GM12878 (cell line): ENCODE results near the gene UAP1. TPM values are rescaled to one million over a fixed set of nuclear protein-coding genes. Genes with fewer than 3 reads are reported as not detected.

Experiments used
- ATAC-seq: fragments of 200-7000 bp; cut with Tn5 transposase; 3 replicates; pipeline ENCODE4 v1.9.1; 2020; ENCODE audit warnings: mild to moderate bottlenecking, moderate library complexity
- BruUV-seq: library from RNA; stranded (reverse); fragments of 400-500 nt; replicated peaks from 2 replicates; lab custom pipeline; 2021; lab: Mats Ljungman, UMichigan
- CTCF ChIA-PET: fragments of 300-600 bp; sonication (Branson Sonifier 250); formaldehyde crosslinking; extraction: SDS; loops from one replicate; lab custom pipeline; 2021; ENCODE audit warnings: inconsistent platforms; lab: Yijun Ruan, JAX
- POLR2A ChIA-PET: fragments of 350-600 bp; formaldehyde crosslinking; extraction: SDS; loops from one replicate; lab custom pipeline; 2021; ENCODE audit warnings: inconsistent platforms; lab: Charles Lee
- RAD21 ChIA-PET: fragments of 300-600 bp; sonication (Branson Sonifier 250); formaldehyde crosslinking; loops from one replicate; lab custom pipeline; 2023; ENCODE audit warnings: antibody characterized with exemption; ENCODE audit not compliant: unreplicated experiment; lab: Charles Lee
- SMC1A ChIA-PET: fragments of 300-600 bp; sonication (Branson Sonifier 250); formaldehyde crosslinking; loops from one replicate; lab custom pipeline; 2023; ENCODE audit not compliant: unreplicated experiment, uncharacterized antibody; lab: Charles Lee
- DNase-seq: peaks from one replicate; pipeline ENCODE4 v3.0.0-alpha.2; 2011; ENCODE audit warnings: low read depth, low spot score
- FAIRE-seq: peaks from 3 replicates; lab custom pipeline; 2011; peaks lifted over from hg19 to GRCh38; lab: Jason Lieb, UNC
- H2AFZ ChIP-seq: 2 replicates; pipeline ENCODE4 v1.6.0; 2011; ENCODE audit warnings: low read depth, low read length, control low read depth; ENCODE audit not compliant: control insufficient read depth
- H3K27ac ChIP-seq: 2 replicates; pipeline ENCODE4 v1.5.1; 2011; ENCODE audit warnings: control low read depth; ENCODE audit not compliant: control insufficient read depth, insufficient read depth
- H3K27me3 ChIP-seq, 2 experiments: replicated peaks in 1 of 2; 2 replicates each; pipeline versions ENCODE4 v1.6.0 to v1.6.1; 2011; ENCODE audit warnings: low read length in 1 of 2; ENCODE audit not compliant: control insufficient read depth in 2 of 2, insufficient read depth in 2 of 2
- H3K36me3 ChIP-seq, 2 experiments: 2 replicates each; pipeline ENCODE4 v1.5.1; 2011; ENCODE audit warnings: low read length in 1 of 2; ENCODE audit not compliant: control insufficient read depth in 2 of 2, insufficient read depth in 2 of 2
- H3K4me1 ChIP-seq: 2 replicates; pipeline ENCODE4 v1.6.1; 2011; ENCODE audit warnings: mild to moderate bottlenecking, low read length, moderate library complexity, mixed read lengths; ENCODE audit not compliant: control insufficient read depth, insufficient read depth
- H3K4me2 ChIP-seq: 2 replicates; pipeline ENCODE4 v1.6.0; 2011; ENCODE audit warnings: control low read depth; ENCODE audit not compliant: control insufficient read depth, insufficient read depth
- H3K4me3 ChIP-seq: fragments of 200-600 bp; sonication (generic); 2 replicates; pipeline ENCODE4 v1.5.1; 2016
- H3K79me2 ChIP-seq: 2 replicates; pipeline ENCODE4 v1.6.0; 2011; ENCODE audit warnings: low read length; ENCODE audit not compliant: control insufficient read depth, insufficient read depth
- H3K9ac ChIP-seq: 2 replicates; pipeline ENCODE4 v1.8.0; 2011; ENCODE audit warnings: low read length, control low read depth, mixed read lengths; ENCODE audit not compliant: control insufficient read depth, insufficient read depth
- H3K9me3 ChIP-seq: replicated peaks from 3 replicates; pipeline ENCODE4 v1.5.1; 2011; ENCODE audit warnings: mild to moderate bottlenecking, low read length; ENCODE audit not compliant: control insufficient read depth, insufficient read depth
- H4K20me1 ChIP-seq: 2 replicates; pipeline ENCODE4 v1.6.0; 2011; ENCODE audit not compliant: control insufficient read depth, insufficient read depth
- BHLHE40 ChIP-seq, 2 experiments: fragments of 450-650 bp in 1 of 2; IDR thresholded peaks; 2 replicates each; pipeline ENCODE4 v1.6.1; 2011 to 2017; ENCODE audit warnings: low read depth in 2 of 2, borderline replicate concordance in 1 of 2, improper control_type of control experiment in 1 of 2, low read length in 1 of 2, mild to moderate bottlenecking in 1 of 2
- GABPA ChIP-seq: IDR thresholded peaks from 2 replicates; pipeline ENCODE4 v1.6.1; 2014; ENCODE audit warnings: antibody characterized with exemption, low read depth, mild to moderate bottlenecking, inconsistent platforms
- HDGF ChIP-seq: fragments of 450-650 bp; IDR thresholded peaks from 2 replicates; pipeline ENCODE4 v1.6.1; 2016; ENCODE audit warnings: antibody characterized with exemption
- JUND ChIP-seq: IDR thresholded peaks from 2 replicates; pipeline ENCODE4 v1.6.1; 2012; ENCODE audit warnings: low read depth, mild to moderate bottlenecking, low read length, improper control_type of control experiment, moderate library complexity
- KDM1A ChIP-seq: fragments of 200-600 bp; sonication (generic); IDR thresholded peaks from 2 replicates; pipeline ENCODE4 v1.6.1; 2016; ENCODE audit warnings: borderline replicate concordance
- POLR2A ChIP-seq: IDR thresholded peaks from 2 replicates; pipeline ENCODE4 v1.6.1; 2011; ENCODE audit warnings: low read depth, mild to moderate bottlenecking, low read length
- POLR2AphosphoS2 ChIP-seq: IDR thresholded peaks from 2 replicates; pipeline ENCODE4 v1.6.1; 2011; ENCODE audit warnings: low read depth, mild to moderate bottlenecking, low read length, improper control_type of control experiment, moderate library complexity
- SIN3A ChIP-seq: IDR thresholded peaks from 2 replicates; pipeline ENCODE4 v1.6.1; 2012; ENCODE audit warnings: low read depth, low read length, improper control_type of control experiment
- SMAD1 ChIP-seq: fragments of 450-650 bp; IDR thresholded peaks from 2 replicates; pipeline ENCODE4 v1.6.1; 2018; ENCODE audit warnings: mild to moderate bottlenecking, low read depth; ENCODE audit not compliant: partially characterized antibody
- TCF12 ChIP-seq: IDR thresholded peaks from 2 replicates; pipeline ENCODE4 v1.6.1; 2011; ENCODE audit warnings: low read depth, mild to moderate bottlenecking, low read length
- YY1 ChIP-seq: IDR thresholded peaks from 2 replicates; pipeline ENCODE4 v1.6.1; 2011; ENCODE audit warnings: low read depth, mild to moderate bottlenecking, low read length
- ZBTB40 ChIP-seq: fragments of 450-650 bp; IDR thresholded peaks from 2 replicates; pipeline ENCODE4 v1.6.1; 2016; ENCODE audit warnings: mild to moderate bottlenecking, moderate library complexity, borderline replicate concordance
- ZNF217 ChIP-seq: fragments of 450-650 bp; IDR thresholded peaks from 2 replicates; pipeline ENCODE4 v1.6.1; 2017; ENCODE audit warnings: antibody characterized with exemption, mild to moderate bottlenecking
- WGBS: methylation state at CpG from one replicate; pipeline ENCODE4 v1.1.6; 2016; ENCODE audit warnings: low lambda C conversion rate; ENCODE audit not compliant: insufficient replicate concordance, insufficient coverage; ENCODE audit errors: missing lambda C conversion rate; 5-methylcytosine and 5-hydroxymethylcytosine counted together
- in situ Hi-C: fragments of 300-500 bp; cut with MboI; formaldehyde crosslinking; loops from 9 replicates; pipeline ENCODE4 v1.14.3; 2018; ENCODE audit warnings: mixed read lengths
- intact Hi-C: fragments of 100-400 bp; cut with micrococcal nuclease; formaldehyde crosslinking; loops from one replicate; pipeline ENCODE4 v1.14.2; 2022; ENCODE audit not compliant: unreplicated experiment
- polyA plus RNA-seq, 11 experiments: library from polyadenylated mRNA; depleted of rRNA in 4 of 11; unstranded in 6 of 11; stranded (reverse) in 5 of 11; fragments of >200 nt; fragmentation: Nextera tagmentation in 4 of 11; fragmentation: Illumina TruSeq in 1 of 11; extraction: Ambion mirVana in 4 of 11; extraction: Trizol in 1 of 11; gene quantifications; 1 replicate in 1 of 11; 2 replicates in 10 of 11; pipeline versions ENCODE4 v1.2.1 to v1.2.3, GENCODE V29; 2011 to 2016; ENCODE audit warnings: inconsistent platforms in 2 of 11, missing spikeins in 2 of 11, low read depth in 1 of 11
- total RNA-seq, 4 experiments: library from RNA; depleted of rRNA in 3 of 4; stranded (reverse); fragments of >200 nt in 3 of 4; fragmentation: Illumina TruSeq in 1 of 4; extraction: Trizol in 1 of 4; gene quantifications; 2 replicates each; pipeline versions ENCODE4 v1.2.1 to v1.2.3, GENCODE V29; 2013 to 2021
- TF ChIP-seq, protein P1 (sequence below): fragments of 450-650 bp; formaldehyde crosslinking; IDR thresholded peaks from 2 replicates; pipeline ENCODE4 v1.4.0; 2022; ENCODE audit warnings: mild to moderate bottlenecking, moderate library complexity
- TF ChIP-seq, protein P2 (sequence below): fragments of 150-350 bp; IDR thresholded peaks from 2 replicates; pipeline ENCODE4 v1.6.1; 2014; ENCODE audit warnings: mild to moderate bottlenecking, low read depth, low read length

UAP1 gene
- total and polyA plus RNA-seq, 10 of the 15 experiments (the other 5 are each of a cell fraction or from before 2014, with no cell fraction given) = 19.2 to 43.0 (median 30.7) TPM

DNA sequence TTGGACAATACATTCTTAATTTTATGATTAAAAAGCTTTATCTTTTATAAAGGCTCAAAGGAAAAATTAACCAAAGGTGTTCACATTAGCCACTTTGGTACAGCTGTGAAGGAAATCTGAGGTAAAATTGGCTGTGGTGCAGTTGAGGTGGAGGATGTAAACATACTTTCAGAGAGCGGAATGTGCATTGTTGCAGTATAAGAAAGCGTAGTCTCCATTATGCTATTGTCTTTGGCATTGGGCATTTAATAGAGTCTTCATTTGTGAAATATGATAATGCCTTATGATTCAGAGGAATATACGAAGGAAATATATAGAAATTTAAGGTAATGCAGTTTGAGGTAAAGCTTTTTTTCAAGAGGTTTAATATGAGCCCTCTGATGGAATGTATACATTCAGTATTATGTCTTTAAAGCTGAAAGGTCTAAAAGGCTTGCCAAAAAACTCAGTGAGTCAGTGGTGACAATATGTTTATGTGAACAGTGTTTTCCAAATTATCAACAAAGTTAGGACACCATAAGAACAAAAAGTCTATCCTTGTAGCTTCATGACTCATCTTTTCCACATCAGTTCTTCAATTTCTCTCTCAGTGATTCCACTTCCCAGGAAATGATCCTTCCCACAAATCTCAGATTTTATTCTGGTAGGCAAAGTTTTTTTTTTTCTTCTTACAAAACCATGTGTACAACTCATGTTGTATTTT, 43.9 kb downstream of the UAP1 start:
- BruUV-seq = no TSS peak
- H3K36me3 ChIP-seq = peaks cover 0 to 4% of the 10 kb centered on the region in 2 experiments; a peak in 1 of 4 replicates
- no peaks in the 10 kb centered on the region for H4K20me1 ChIP-seq
- in situ Hi-C loops (no loop called here), intact Hi-C loops (no loop called here)
- no peak for DNase-seq
- ChIA-PET SMC1A (interaction anchor here (1.0 to 4.0 kb wide), 5 partner anchors 8 to 195 kb away, joined by 3 to 24 read pairs (median 5); no protein-coding TSS in a partner anchor), CTCF (interaction anchor here (2.3 kb wide), 1 partner anchor 7 kb away, joined by 15 read pairs; no protein-coding TSS in a partner anchor), RAD21 (interaction anchor here (1.6 kb wide), 1 partner anchor 195 kb away, joined by 4 read pairs; no protein-coding TSS in a partner anchor), POLR2A (interaction anchor here (0.6 to 0.7 kb wide), 2 partner anchors 34 to 756 kb away, joined by 3 to 4 read pairs; no protein-coding TSS in a partner anchor)
- no peaks in the 10 kb centered on the region for H3K4me1 ChIP-seq
- no peaks in the 10 kb centered on the region for H3K79me2 ChIP-seq
- no peak for ATAC-seq
- H3K27me3 ChIP-seq = no peaks in the 10 kb centered on the region
- H2AFZ ChIP-seq = no peak overlapping the region
- no peak for FAIRE-seq
- H3K4me2 ChIP-seq = no peak overlapping the region
- H3K9ac ChIP-seq = no peak overlapping the region
- H3K4me3 ChIP-seq = no peak overlapping the region
- H3K9me3 ChIP-seq = no peaks in the 10 kb centered on the region
- 100% methylated on average over 3 of the region's 3 CpGs for WGBS
- no peak overlapping the region for H3K27ac ChIP-seq
- TF ChIP-seq KDM1A (no peak), ZBTB40 (no peak), JUND (no peak), SMAD1 (no peak), GABPA (no peak), POLR2AphosphoS2 (no peak), BHLHE40 (IDR thresholded peaks at IDR 0.05; ENCODE audit: borderline replicate concordance in 1 of 2, low read depth in 2 of 2, low read length in 1 of 2) (no peak), SIN3A (no peak), HDGF (no peak), TCF12 (no peak), POLR2A (no peak), ZNF217 (no peak), YY1 (no peak)
- TF ChIP-seq, protein P1, sequence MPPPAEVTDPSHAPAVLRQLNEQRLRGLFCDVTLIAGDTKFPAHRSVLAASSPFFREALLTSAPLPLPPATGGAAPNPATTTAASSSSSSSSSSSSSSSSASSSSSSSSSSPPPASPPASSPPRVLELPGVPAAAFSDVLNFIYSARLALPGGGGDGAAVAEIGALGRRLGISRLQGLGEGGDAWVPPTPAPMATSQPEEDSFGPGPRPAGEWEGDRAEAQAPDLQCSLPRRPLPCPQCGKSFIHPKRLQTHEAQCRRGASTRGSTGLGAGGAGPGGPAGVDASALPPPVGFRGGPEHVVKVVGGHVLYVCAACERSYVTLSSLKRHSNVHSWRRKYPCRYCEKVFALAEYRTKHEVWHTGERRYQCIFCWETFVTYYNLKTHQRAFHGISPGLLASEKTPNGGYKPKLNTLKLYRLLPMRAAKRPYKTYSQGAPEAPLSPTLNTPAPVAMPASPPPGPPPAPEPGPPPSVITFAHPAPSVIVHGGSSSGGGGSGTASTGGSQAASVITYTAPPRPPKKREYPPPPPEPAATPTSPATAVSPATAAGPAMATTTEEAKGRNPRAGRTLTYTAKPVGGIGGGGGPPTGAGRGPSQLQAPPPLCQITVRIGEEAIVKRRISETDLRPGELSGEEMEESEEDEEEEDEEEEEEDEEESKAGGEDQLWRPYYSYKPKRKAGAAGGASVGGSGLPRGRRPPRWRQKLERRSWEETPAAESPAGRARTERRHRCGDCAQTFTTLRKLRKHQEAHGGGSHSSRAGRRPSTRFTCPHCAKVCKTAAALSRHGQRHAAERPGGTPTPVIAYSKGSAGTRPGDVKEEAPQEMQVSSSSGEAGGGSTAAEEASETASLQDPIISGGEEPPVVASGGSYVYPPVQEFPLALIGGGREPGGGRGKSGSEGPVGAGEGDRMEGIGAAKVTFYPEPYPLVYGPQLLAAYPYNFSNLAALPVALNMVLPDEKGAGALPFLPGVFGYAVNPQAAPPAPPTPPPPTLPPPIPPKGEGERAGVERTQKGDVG (CRISPR knock-in tag) = no peak
- TF ChIP-seq, protein P2, sequence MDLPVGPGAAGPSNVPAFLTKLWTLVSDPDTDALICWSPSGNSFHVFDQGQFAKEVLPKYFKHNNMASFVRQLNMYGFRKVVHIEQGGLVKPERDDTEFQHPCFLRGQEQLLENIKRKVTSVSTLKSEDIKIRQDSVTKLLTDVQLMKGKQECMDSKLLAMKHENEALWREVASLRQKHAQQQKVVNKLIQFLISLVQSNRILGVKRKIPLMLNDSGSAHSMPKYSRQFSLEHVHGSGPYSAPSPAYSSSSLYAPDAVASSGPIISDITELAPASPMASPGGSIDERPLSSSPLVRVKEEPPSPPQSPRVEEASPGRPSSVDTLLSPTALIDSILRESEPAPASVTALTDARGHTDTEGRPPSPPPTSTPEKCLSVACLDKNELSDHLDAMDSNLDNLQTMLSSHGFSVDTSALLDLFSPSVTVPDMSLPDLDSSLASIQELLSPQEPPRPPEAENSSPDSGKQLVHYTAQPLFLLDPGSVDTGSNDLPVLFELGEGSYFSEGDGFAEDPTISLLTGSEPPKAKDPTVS = no peak
